ENCODE measurements around the gene STXBP4. TPM values are rescaled to one million over a fixed set of nuclear protein-coding genes. Genes with fewer than 3 reads are reported as not detected.

STXBP4 gene
- total RNA-seq, 2 experiments from 2014 or later = 9.4 to 12.6 TPM

- Histone ChIP-seq H3K9me3 (ENCODE audit: low read length) (no peaks in the 10 kb centered on the region), H3K4me3 (ENCODE audit: low read depth, low read length, poor library complexity, severe bottlenecking) (no peak overlapping the region), H3K4me2 (ENCODE audit: low read length) (no peak overlapping the region), H4K20me1 (ENCODE audit: insufficient read depth, low read length) (no peaks in the 10 kb centered on the region), H3K79me2 (ENCODE audit: insufficient read depth, low read depth, low read length) (no peaks in the 10 kb centered on the region), H3K9me2 (ENCODE audit: insufficient read depth, low read length) (no peaks in the 10 kb centered on the region), H3K4me1 (ENCODE audit: insufficient read depth, low read length, poor library complexity, severe bottlenecking) (peaks cover 12% of the 10 kb centered on the region), H3K27ac (ENCODE audit: low read depth, low read length, poor library complexity, severe bottlenecking) (no peak overlapping the region), H3K36me3 (ENCODE audit: insufficient read depth, low read length) (no peaks in the 10 kb centered on the region), H2AFZ (ENCODE audit: low read length) (no peak overlapping the region)
- TF ChIP-seq EZH2phosphoT487 (IDR thresholded peaks at IDR 0.05; ENCODE audit: borderline replicate concordance, low read depth, low read length) (no peak), CTCF (conservative IDR thresholded peaks at IDR 0.05; ENCODE audit: low read length) (no peak)
- ChIA-PET CTCF (ENCODE audit: unreplicated experiment) (no interaction called here), POLR2A (interaction anchor here (0.6 to 1.0 kb wide), 3 partner anchors 10 to 402 kb away, joined by 3 read pairs; no protein-coding TSS in a partner anchor)
- BruUV-seq (replicated peaks) = no TSS peak
- no peak for DNase-seq (ENCODE audit: low spot score)
- intact Hi-C loops (cut with micrococcal nuclease; ENCODE audit: unreplicated experiment) = no loop called here
These were observed 176.0 kb downstream of the STXBP4 start for GRCh38 chr17:55144518-55144917.

- BruUV-seq (replicated peaks) = no TSS peak
- H3K27ac ChIP-seq (ENCODE audit: low read depth, low read length, poor library complexity, severe bottlenecking) = no peak overlapping the region
- H4K20me1 ChIP-seq (ENCODE audit: insufficient read depth, low read length) = no peaks in the 10 kb centered on the region
- H3K9me2 ChIP-seq (ENCODE audit: insufficient read depth, low read length) = no peaks in the 10 kb centered on the region
- H3K4me3 ChIP-seq (ENCODE audit: low read depth, low read length, poor library complexity, severe bottlenecking) = no peak overlapping the region
- H3K4me2 ChIP-seq (ENCODE audit: low read length) = no peak overlapping the region
- intact Hi-C loops (cut with micrococcal nuclease; ENCODE audit: unreplicated experiment) = no loop called here
- H2AFZ ChIP-seq (ENCODE audit: low read length) = no peak overlapping the region
- DNase-seq (ENCODE audit: low spot score) = no peak
- H3K4me1 ChIP-seq (ENCODE audit: insufficient read depth, low read length, poor library complexity, severe bottlenecking) = peaks cover 6% of the 10 kb centered on the region
- no peaks in the 10 kb centered on the region for H3K79me2 ChIP-seq (ENCODE audit: insufficient read depth, low read depth, low read length)
- TF ChIP-seq CTCF (conservative IDR thresholded peaks at IDR 0.05; ENCODE audit: low read length) (no peak), EZH2phosphoT487 (IDR thresholded peaks at IDR 0.05; ENCODE audit: borderline replicate concordance, low read depth, low read length) (no peak)
- ChIA-PET POLR2A (no interaction called here), CTCF (ENCODE audit: unreplicated experiment) (no interaction called here)
- H3K9me3 ChIP-seq (ENCODE audit: low read length) = no peaks in the 10 kb centered on the region
- no peaks in the 10 kb centered on the region for H3K36me3 ChIP-seq (ENCODE audit: insufficient read depth, low read length)
These were observed 180.9 kb downstream of the STXBP4 start for GRCh38 chr17:55149485-55149884.

- H2AFZ ChIP-seq (ENCODE audit: low read length) = no peak overlapping the region
- no peaks in the 10 kb centered on the region for H4K20me1 ChIP-seq (ENCODE audit: insufficient read depth, low read length)
- no peak for DNase-seq (ENCODE audit: low spot score)
- POLR2A ChIA-PET = interaction anchor here (0.6 to 1.7 kb wide), 3 partner anchors 10 to 90 kb away, joined by 3 to 4 read pairs (median 3); no protein-coding TSS in a partner anchor
- no TSS peak for BruUV-seq (replicated peaks)
- no peaks in the 10 kb centered on the region for H3K9me2 ChIP-seq (ENCODE audit: insufficient read depth, low read length)
- CTCF ChIA-PET (ENCODE audit: unreplicated experiment) = no interaction called here
- no peak overlapping the region for H3K27ac ChIP-seq (ENCODE audit: low read depth, low read length, poor library complexity, severe bottlenecking)
- no peak overlapping the region for H3K4me3 ChIP-seq (ENCODE audit: low read depth, low read length, poor library complexity, severe bottlenecking)
- TF ChIP-seq EZH2phosphoT487 (IDR thresholded peaks at IDR 0.05; ENCODE audit: borderline replicate concordance, low read depth, low read length) (no peak), CTCF (conservative IDR thresholded peaks at IDR 0.05; ENCODE audit: low read length) (no peak)
- H3K4me2 ChIP-seq (ENCODE audit: low read length) = no peak overlapping the region
- H3K36me3 ChIP-seq (ENCODE audit: insufficient read depth, low read length) = no peaks in the 10 kb centered on the region
- no peaks in the 10 kb centered on the region for H3K4me1 ChIP-seq (ENCODE audit: insufficient read depth, low read length, poor library complexity, severe bottlenecking)
- intact Hi-C loops (cut with micrococcal nuclease; ENCODE audit: unreplicated experiment) = no loop called here
- H3K9me3 ChIP-seq (ENCODE audit: low read length) = no peaks in the 10 kb centered on the region
- H3K79me2 ChIP-seq (ENCODE audit: insufficient read depth, low read depth, low read length) = no peaks in the 10 kb centered on the region
These were observed 183.7 kb downstream of the STXBP4 start for GRCh38 chr17:55152236-55152635.

Data from OCI-LY7 (cell line).